ENCODE results near the gene FSTL4. TPM values are rescaled to one million over a fixed set of nuclear protein-coding genes. Genes with fewer than 3 reads are reported as not detected.

FSTL4 gene
- polyA plus RNA-seq, 1 of the 3 experiments (the other 2 are of a cell fraction), result not detected

DNA sequence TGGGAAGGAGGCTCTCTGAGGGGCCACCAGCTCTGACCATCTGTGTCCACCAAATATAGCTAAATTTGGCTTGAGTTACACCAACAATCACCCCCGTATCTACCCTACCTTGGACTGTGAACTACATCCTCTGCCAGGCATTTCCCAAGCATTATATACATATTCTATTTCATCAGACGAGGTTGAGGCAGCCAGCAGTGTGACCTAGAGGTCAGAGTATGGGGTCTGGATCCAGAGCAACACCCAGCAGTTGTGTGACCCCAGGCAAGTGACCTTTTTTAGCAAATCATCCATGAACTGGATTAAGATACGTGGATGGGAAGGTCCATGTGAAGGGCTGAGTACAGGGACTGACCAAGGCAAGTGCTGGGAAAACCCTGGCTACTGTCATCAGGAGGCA lies 379.9 kb downstream of the FSTL4 start:
- CTCF ChIA-PET, result no interaction called here
- H4K20me1 ChIP-seq (ENCODE audit: insufficient read depth), result no peaks in the 10 kb centered on the region
- H3K4me1 ChIP-seq (ENCODE audit: control insufficient read depth in 1 of 2, insufficient read depth in 2 of 2, low read depth in 1 of 2, low read length in 1 of 2), result no peaks in the 10 kb centered on the region
- H3K9me3 ChIP-seq, result no peaks in the 10 kb centered on the region
- no peak overlapping the region for H3K27ac ChIP-seq (ENCODE audit: low read depth in 2 of 2, low read length in 1 of 2)
- no peaks in the 10 kb centered on the region for H3K9me2 ChIP-seq
- no peaks in the 10 kb centered on the region for H3F3A ChIP-seq (replicated peaks; ENCODE audit: insufficient read depth)
- no peak overlapping the region for H3K4me3 ChIP-seq (ENCODE audit: low read depth in 2 of 2, low read length in 1 of 2)
- DNase-seq, result no peak
- H3K4me2 ChIP-seq, result no peak overlapping the region
- H2AFZ ChIP-seq (ENCODE audit: low read depth), result no peak overlapping the region
- POLR2A ChIA-PET, result no interaction called here
- H3K9ac ChIP-seq, result no peak overlapping the region
- WGBS (ENCODE audit: low lambda C conversion rate), result 51% methylated on average over 3 of the region's 3 CpGs
- H3K27me3 ChIP-seq (ENCODE audit: insufficient read depth), result no peaks in the 10 kb centered on the region
- H3K36me3 ChIP-seq (replicated peaks in 1 of 2; ENCODE audit: control insufficient read depth in 1 of 2, insufficient read depth in 2 of 2, low read length in 1 of 2), result no peaks in the 10 kb centered on the region
- no peaks in the 10 kb centered on the region for H3K79me2 ChIP-seq (ENCODE audit: insufficient read depth)
- no peak for TF ChIP-seq RXRA (IDR thresholded peaks at IDR 0.05; ENCODE audit: borderline replicate concordance, low read depth)
- no peak for TF ChIP-seq POLR2AphosphoS5 (IDR thresholded peaks at IDR 0.05; ENCODE audit: low read depth, low read length)
- no peak for TF ChIP-seq ELF1 (IDR thresholded peaks at IDR 0.05)
- no peak for TF ChIP-seq YY1 (IDR thresholded peaks at IDR 0.05; ENCODE audit: low read depth)
- TF ChIP-seq CHD2 (IDR thresholded peaks at IDR 0.05; ENCODE audit: low read length, partially characterized antibody), result no peak
- no peak for TF ChIP-seq FOXM1 (IDR thresholded peaks at IDR 0.05; ENCODE audit: low read depth)
- TF ChIP-seq SIN3A (IDR thresholded peaks at IDR 0.05; ENCODE audit: borderline replicate concordance, low read depth, low read length), result no peak
- TF ChIP-seq USF1 (IDR thresholded peaks at IDR 0.05; ENCODE audit: borderline replicate concordance, low read depth), result no peak
- TF ChIP-seq TEAD4 (IDR thresholded peaks at IDR 0.05; ENCODE audit: borderline replicate concordance, insufficient read depth), result no peak
- TF ChIP-seq, protein P1, sequence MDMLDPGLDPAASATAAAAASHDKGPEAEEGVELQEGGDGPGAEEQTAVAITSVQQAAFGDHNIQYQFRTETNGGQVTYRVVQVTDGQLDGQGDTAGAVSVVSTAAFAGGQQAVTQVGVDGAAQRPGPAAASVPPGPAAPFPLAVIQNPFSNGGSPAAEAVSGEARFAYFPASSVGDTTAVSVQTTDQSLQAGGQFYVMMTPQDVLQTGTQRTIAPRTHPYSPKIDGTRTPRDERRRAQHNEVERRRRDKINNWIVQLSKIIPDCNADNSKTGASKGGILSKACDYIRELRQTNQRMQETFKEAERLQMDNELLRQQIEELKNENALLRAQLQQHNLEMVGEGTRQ (IDR thresholded peaks at IDR 0.05; ENCODE audit: borderline replicate concordance, low read depth, low read length), result no peak
- TF ChIP-seq PBX3 (IDR thresholded peaks at IDR 0.05), result no peak

- WGBS (ENCODE audit: low lambda C conversion rate), result 71% methylated on average over 6 of the region's 6 CpGs
- no peaks in the 10 kb centered on the region for H3K4me1 ChIP-seq (ENCODE audit: control insufficient read depth in 1 of 2, insufficient read depth in 2 of 2, low read depth in 1 of 2, low read length in 1 of 2)
- no peaks in the 10 kb centered on the region for H3K9me3 ChIP-seq
- no peak overlapping the region for H3K4me3 ChIP-seq (ENCODE audit: low read depth in 2 of 2, low read length in 1 of 2)
- DNase-seq, result no peak
- no peak overlapping the region for H3K4me2 ChIP-seq
- POLR2A ChIA-PET, result no interaction called here
- H3F3A ChIP-seq (replicated peaks; ENCODE audit: insufficient read depth), result no peaks in the 10 kb centered on the region
- no peaks in the 10 kb centered on the region for H3K9me2 ChIP-seq
- no peak overlapping the region for H3K9ac ChIP-seq
- no peaks in the 10 kb centered on the region for H3K27me3 ChIP-seq (ENCODE audit: insufficient read depth)
- no peaks in the 10 kb centered on the region for H3K79me2 ChIP-seq (ENCODE audit: insufficient read depth)
- H3K27ac ChIP-seq (ENCODE audit: low read depth in 2 of 2, low read length in 1 of 2), result no peak overlapping the region
- H2AFZ ChIP-seq (ENCODE audit: low read depth), result no peak overlapping the region
- H3K36me3 ChIP-seq (replicated peaks in 1 of 2; ENCODE audit: control insufficient read depth in 1 of 2, insufficient read depth in 2 of 2, low read length in 1 of 2), result no peaks in the 10 kb centered on the region
- no peak for TF ChIP-seq GABPA (IDR thresholded peaks at IDR 0.05; ENCODE audit: low read depth)
- no peak for TF ChIP-seq MXI1 (IDR thresholded peaks at IDR 0.05; ENCODE audit: low read depth, low read length)
- no peak for TF ChIP-seq TCF12 (IDR thresholded peaks at IDR 0.05)
- no peak for TF ChIP-seq POLR2AphosphoS5 (IDR thresholded peaks at IDR 0.05; ENCODE audit: low read depth, low read length)
- TF ChIP-seq EP300 (IDR thresholded peaks at IDR 0.05; ENCODE audit: borderline replicate concordance in 1 of 2, low read depth in 1 of 2, low read length in 1 of 2), result no peak
- no peak for TF ChIP-seq JUND (IDR thresholded peaks at IDR 0.05)
- no peak for TF ChIP-seq TAF1 (IDR thresholded peaks at IDR 0.05; ENCODE audit: borderline replicate concordance, low read depth, low read length)
- TF ChIP-seq EZH2phosphoT487 (IDR thresholded peaks at IDR 0.05; ENCODE audit: borderline replicate concordance, low read depth), result no peak
- TF ChIP-seq FOXM1 (IDR thresholded peaks at IDR 0.05; ENCODE audit: low read depth), result no peak
- no peak for TF ChIP-seq MAX (IDR thresholded peaks at IDR 0.05; ENCODE audit: low read depth)
- no peak for TF ChIP-seq SIN3A (IDR thresholded peaks at IDR 0.05; ENCODE audit: borderline replicate concordance, low read depth, low read length)
- TF ChIP-seq, protein P2, sequence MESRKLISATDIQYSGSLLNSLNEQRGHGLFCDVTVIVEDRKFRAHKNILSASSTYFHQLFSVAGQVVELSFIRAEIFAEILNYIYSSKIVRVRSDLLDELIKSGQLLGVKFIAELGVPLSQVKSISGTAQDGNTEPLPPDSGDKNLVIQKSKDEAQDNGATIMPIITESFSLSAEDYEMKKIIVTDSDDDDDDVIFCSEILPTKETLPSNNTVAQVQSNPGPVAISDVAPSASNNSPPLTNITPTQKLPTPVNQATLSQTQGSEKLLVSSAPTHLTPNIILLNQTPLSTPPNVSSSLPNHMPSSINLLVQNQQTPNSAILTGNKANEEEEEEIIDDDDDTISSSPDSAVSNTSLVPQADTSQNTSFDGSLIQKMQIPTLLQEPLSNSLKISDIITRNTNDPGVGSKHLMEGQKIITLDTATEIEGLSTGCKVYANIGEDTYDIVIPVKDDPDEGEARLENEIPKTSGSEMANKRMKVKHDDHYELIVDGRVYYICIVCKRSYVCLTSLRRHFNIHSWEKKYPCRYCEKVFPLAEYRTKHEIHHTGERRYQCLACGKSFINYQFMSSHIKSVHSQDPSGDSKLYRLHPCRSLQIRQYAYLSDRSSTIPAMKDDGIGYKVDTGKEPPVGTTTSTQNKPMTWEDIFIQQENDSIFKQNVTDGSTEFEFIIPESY (IDR thresholded peaks at IDR 0.05; ENCODE audit: borderline replicate concordance, low read depth), result no peak
- TF ChIP-seq PBX3 (IDR thresholded peaks at IDR 0.05), result no peak
- no peak for TF ChIP-seq RAD21 (IDR thresholded peaks at IDR 0.05; ENCODE audit: low read length)
- TF ChIP-seq CHD2 (IDR thresholded peaks at IDR 0.05; ENCODE audit: low read length, partially characterized antibody), result no peak
- CTCF ChIA-PET, result interaction anchor here (1.3 to 1.6 kb wide), 2 partner anchors 17 to 121 kb away, joined by 3 read pairs; no protein-coding TSS in a partner anchor
- H4K20me1 ChIP-seq (ENCODE audit: insufficient read depth), result no peaks in the 10 kb centered on the region
Observed at GRCh38 chr5:133232011-133232410, 380.3 kb downstream of the FSTL4 start.

All from SK-N-SH (cell line).